PC-9 (cell line): ENCODE data around the gene FOXS1.

ENCODE experiments used
- EZH2 ChIP-seq: fragments of 200-600 bp; sonication (generic); IDR thresholded peaks from 2 replicates; pipeline ENCODE4 v1.8.0; 2017; ENCODE audit warnings: antibody characterized with exemption, low read depth
- TF ChIP-seq, protein P1 (sequence below): fragments of 200-600 bp; sonication (generic); conservative IDR thresholded peaks from 2 replicates; pipeline ENCODE4 v1.6.1; 2017; ENCODE audit warnings: mixed run types, antibody characterized with exemption, mild to moderate bottlenecking, moderate library complexity

- TF ChIP-seq, protein P1, sequence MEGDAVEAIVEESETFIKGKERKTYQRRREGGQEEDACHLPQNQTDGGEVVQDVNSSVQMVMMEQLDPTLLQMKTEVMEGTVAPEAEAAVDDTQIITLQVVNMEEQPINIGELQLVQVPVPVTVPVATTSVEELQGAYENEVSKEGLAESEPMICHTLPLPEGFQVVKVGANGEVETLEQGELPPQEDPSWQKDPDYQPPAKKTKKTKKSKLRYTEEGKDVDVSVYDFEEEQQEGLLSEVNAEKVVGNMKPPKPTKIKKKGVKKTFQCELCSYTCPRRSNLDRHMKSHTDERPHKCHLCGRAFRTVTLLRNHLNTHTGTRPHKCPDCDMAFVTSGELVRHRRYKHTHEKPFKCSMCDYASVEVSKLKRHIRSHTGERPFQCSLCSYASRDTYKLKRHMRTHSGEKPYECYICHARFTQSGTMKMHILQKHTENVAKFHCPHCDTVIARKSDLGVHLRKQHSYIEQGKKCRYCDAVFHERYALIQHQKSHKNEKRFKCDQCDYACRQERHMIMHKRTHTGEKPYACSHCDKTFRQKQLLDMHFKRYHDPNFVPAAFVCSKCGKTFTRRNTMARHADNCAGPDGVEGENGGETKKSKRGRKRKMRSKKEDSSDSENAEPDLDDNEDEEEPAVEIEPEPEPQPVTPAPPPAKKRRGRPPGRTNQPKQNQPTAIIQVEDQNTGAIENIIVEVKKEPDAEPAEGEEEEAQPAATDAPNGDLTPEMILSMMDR = no peak
- TF ChIP-seq EZH2 = no peak
Observed at GRCh38 chr20:31803552-31804291, 41.7 kb downstream of the FOXS1 start.
